ENCODE results near the gene ARFIP2. TPM values are rescaled to one million over a fixed set of nuclear protein-coding genes. Genes with fewer than 3 reads are reported as not detected.

ARFIP2 gene
- total RNA-seq, 4 donors from 2014 or later, result 51.3 to 63.3 (median 54.1) TPM

DNA sequence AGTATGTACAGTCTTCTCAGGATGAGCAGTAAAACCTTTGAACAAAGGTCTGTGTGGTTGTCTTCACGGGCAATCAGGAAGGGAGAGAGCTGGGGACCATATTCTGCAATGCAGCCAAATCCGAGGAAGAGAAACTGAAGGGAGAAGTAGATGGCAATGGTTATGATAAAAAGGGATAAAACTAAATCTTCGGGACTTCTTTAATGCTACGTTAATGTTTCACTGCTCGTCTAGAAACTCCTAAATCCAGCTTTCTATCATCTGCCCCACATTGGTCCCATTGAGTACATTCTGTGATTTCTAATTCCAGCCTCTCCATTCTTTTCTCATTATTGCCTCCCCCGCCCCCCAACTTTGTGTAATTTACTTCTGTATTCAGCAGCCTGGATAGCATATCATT is 1.9 kb upstream of the ARFIP2 start:
- TF ChIP-seq, protein P1, sequence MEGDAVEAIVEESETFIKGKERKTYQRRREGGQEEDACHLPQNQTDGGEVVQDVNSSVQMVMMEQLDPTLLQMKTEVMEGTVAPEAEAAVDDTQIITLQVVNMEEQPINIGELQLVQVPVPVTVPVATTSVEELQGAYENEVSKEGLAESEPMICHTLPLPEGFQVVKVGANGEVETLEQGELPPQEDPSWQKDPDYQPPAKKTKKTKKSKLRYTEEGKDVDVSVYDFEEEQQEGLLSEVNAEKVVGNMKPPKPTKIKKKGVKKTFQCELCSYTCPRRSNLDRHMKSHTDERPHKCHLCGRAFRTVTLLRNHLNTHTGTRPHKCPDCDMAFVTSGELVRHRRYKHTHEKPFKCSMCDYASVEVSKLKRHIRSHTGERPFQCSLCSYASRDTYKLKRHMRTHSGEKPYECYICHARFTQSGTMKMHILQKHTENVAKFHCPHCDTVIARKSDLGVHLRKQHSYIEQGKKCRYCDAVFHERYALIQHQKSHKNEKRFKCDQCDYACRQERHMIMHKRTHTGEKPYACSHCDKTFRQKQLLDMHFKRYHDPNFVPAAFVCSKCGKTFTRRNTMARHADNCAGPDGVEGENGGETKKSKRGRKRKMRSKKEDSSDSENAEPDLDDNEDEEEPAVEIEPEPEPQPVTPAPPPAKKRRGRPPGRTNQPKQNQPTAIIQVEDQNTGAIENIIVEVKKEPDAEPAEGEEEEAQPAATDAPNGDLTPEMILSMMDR (IDR thresholded peaks at IDR 0.05), result no peak
- DNase-seq (ENCODE audit: low spot score), result no peak
- no peak for ATAC-seq (ENCODE audit: low FRiP score)

DNA sequence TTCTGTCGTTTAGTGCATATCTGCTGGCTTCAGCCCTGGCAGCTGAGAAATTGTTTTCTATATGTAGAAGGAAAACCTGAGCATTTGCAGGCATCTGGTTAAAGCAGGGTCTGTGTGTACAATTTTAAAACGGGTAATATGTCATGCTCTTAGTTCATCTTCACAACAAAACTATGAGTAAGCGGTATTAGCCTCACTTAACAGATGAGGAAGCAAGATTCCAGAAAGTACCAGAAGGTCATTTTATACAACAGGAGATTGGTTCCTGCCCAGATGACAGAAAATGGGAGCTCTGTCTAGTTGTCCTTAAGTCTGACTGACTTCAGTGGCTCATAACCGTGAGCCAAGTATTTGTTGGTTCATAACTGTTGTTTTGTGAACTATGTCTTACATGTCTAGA is 1.3 kb upstream of the ARFIP2 start:
- DNase-seq (ENCODE audit: low spot score), result no peak
- TF ChIP-seq, protein P1 (IDR thresholded peaks at IDR 0.05), result no peak
- ATAC-seq (ENCODE audit: low FRiP score), result no peak

DNA sequence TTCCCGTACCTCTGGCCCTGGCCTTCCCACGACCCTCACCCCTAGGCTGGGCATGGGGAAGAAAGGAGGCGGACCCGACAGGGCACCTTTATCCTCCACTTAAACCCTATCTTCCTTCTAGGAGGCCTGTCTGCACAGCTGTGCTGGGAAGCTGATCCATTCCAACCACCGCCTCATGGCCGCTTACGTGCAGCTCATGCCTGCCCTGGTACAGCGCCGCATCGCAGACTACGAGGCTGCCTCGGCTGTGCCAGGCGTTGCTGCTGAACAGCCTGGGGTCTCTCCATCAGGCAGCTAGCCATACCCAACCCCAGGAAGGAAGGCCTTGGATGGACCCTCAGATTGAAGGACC is 769 bp upstream of the ARFIP2 start:
- TF ChIP-seq, protein P1 (IDR thresholded peaks at IDR 0.05), result no peak
- no peak for ATAC-seq (ENCODE audit: low FRiP score)
- no peak for DNase-seq (ENCODE audit: low spot score)

DNA sequence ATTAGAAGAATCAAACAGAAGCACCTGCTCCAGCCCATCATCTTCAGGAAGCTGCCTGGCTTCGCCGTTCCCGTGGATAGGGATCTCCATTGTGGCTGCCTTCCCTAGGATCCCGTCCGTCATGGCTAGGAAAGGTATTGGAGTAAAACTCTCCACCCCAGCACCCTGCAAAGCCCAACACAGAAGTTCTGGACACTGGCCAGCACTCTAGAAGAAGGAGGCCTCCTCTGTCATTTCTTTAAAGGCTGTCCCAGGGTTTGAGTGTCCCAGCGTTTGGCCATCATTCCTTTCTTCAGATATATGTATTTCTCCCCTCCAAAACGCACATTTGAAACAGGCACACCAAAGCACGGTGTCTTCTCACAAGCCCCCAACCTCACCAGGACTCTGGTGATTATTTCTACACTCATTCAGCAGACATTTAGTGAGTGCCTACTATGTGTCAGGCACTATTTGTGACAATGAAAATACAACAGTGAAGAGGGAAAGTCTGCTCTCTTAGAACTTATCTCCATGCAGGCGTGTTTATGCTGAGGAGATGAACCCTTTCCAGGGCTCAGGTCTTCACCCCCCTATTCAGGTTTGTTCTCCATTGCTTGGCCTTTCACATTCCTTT is 724 bp downstream of the ARFIP2 start:
- DNase-seq (ENCODE audit: low spot score) (no peak), ATAC-seq (ENCODE audit: low FRiP score) (no peak)
- TF ChIP-seq, protein P1 (IDR thresholded peaks at IDR 0.05), result no peak

DNA sequence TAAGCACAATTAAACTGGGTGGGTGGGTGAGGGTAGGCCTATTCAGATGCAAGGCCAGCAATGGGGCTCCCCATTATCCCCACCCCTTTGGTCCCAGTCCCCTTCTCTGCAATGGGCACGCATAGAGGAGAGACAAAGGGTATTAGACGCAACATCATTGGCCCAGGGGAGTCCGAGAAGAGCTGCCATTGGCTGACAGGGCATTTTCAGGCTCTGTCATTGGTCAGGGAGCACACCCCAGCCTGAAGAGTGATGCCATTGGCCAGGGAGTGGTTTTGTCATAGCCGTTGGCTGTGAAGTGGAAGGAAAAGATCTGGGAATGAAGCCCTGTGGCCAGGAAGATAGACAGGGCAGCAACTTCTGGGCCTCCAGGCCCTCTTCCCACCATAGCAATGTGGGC is 4.6 kb downstream of the ARFIP2 start:
- ATAC-seq (ENCODE audit: low FRiP score) (no peak), DNase-seq (ENCODE audit: low spot score) (no peak)
- TF ChIP-seq, protein P1 (IDR thresholded peaks at IDR 0.05), result no peak

DNA sequence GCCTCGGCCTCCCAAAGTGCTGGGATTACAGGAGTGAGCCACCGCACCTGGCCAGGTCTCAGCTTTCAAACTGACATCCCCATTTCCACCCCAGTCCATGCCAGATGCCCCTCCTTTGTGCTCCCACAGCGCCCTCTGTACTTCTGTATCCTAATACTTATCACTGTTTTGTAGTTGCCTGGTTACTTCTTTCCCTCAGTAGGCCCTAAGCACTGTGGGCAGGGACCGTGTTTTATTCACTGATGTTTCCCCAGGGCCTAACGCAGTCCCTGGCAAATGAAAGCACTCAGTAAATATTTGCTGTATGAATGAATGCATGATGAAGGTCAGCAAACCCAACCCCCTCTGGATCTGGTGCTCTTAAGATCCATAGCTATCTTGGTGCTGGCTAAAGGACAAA is 5.2 kb downstream of the ARFIP2 start:
- no peak for ATAC-seq (ENCODE audit: low FRiP score)
- TF ChIP-seq, protein P1 (IDR thresholded peaks at IDR 0.05), result no peak
- DNase-seq (ENCODE audit: low spot score), result no peak

DNA sequence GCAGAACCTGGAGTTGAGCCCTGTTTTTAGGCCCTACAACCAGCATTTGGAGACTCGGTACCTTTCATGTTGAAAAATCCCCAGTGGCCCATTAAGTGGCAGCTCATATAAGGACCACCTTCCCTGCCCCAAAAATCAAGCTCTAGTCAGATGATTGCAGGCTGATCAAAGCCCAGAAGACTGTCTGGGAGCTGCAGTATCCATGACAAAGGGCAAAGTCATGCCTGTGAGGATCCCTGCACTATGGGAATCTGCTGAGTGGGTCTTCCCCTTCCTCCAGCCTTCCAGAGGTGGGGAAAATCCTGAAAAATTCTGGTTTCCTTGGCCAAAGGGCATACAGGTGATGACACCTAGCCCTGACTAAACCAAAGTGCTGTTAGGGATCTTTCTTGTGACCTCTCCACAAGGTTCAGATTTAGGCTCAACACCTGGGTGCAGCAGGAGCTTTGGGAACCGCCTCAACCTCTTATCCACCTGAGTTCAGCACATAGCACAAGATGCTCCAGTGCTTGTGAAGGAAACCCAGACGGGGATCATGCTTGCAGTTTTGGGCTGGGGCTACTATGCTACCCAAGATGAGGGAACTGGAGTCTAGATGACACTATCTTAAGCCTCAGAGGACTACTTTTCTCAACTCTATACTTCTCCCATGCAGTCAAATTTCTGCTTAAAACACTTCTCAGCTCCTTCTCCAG is 6.2 kb downstream of the ARFIP2 start:
- TF ChIP-seq, protein P1 (IDR thresholded peaks at IDR 0.05), result no peak
- DNase-seq (ENCODE audit: low spot score) (no peak), ATAC-seq (ENCODE audit: low FRiP score) (no peak)

All from omental fat pad (tissue), 4 donors.